Stimulated activated naive CD8-positive, alpha-beta T cell treated with anti-CD3 and anti-CD28 coated beads, Interleukin-15, amount 100 ng/mL, for 72 hours (primary cell): Measurements from ENCODE around the gene DBNL.
A peak's percentile ranks its signal among the peaks of the same experiment; 100 is the strongest.

ENCODE experiments used
- ATAC-seq: fragments of 150-1000 bp; cut with Tn5 transposase; 2 replicates; pipeline ENCODE4 v1.10.0; 2021; ENCODE audit warnings: mild to moderate bottlenecking, moderate library complexity
- DNase-seq, 2 donors: peaks; one replicate each; pipeline ENCODE4 v3.0.0; 2021 to 2022
- H3K27ac Mint-ChIP-seq, 2 donors: one replicate each; pipeline ENCODE4 v1.8.0; 2022; ENCODE audit warnings: mild to moderate bottlenecking in 2 of 2, mixed read lengths in 2 of 2, moderate library complexity in 2 of 2
- H3K27me3 Mint-ChIP-seq: one replicate; pipeline ENCODE4 v1.8.0; 2022; ENCODE audit warnings: mixed read lengths
- H3K4me1 Mint-ChIP-seq: one replicate; pipeline ENCODE4 v1.8.0; 2022; ENCODE audit warnings: mild to moderate bottlenecking, mixed read lengths
- H3K4me3 Mint-ChIP-seq, 2 donors: one replicate each; pipeline ENCODE4 v1.8.0; 2022; ENCODE audit warnings: mild to moderate bottlenecking in 2 of 2, mixed read lengths in 2 of 2, moderate library complexity in 1 of 2
- H3K9me3 Mint-ChIP-seq, 2 donors: one replicate each; pipeline ENCODE4 v1.8.0; 2022; ENCODE audit warnings: mixed read lengths in 2 of 2

Gene DBNL

GRCh38 chr7:44077681-44078091 is 33.2 kb downstream of the DBNL start:
- Mint-ChIP-seq H3K4me3 (peak overlapping the region; percentile 25 to 58), H3K4me1 (peaks cover 89% of the 10 kb centered on the region), H3K9me3 (no peaks in the 10 kb centered on the region), H3K27ac (peak overlapping the region; percentile 65 to 96), H3K27me3 (no peaks in the 10 kb centered on the region)
- DNase-seq (no peak), ATAC-seq (no peak)

DNA sequence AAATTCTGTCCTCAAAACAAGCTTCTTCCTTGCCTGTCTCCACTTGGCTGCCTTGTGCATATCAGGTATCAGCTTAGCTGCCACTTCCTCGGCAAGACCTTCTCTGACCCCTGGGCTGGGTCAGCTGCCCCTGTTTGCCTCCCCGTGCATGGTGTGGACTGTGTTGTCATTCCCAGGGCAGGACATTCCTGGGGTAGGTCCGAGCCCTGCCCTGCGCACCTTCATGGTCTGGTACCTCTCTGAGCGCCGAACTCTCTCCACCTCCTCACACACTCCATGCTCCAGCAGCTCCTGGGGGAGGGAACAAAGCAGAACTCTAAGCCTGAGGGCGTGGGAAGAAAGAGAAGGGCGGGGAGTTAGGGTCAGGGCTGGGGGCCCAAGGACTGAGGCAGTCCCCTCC is 34.0 kb downstream of the DBNL start:
- Mint-ChIP-seq H3K27ac (peak overlapping the region in 1 of 2 donors; percentile 72), H3K27me3 (no peaks in the 10 kb centered on the region), H3K9me3 (no peaks in the 10 kb centered on the region), H3K4me1 (peaks cover 89% of the 10 kb centered on the region), H3K4me3 (no peak overlapping the region)
- no peak for ATAC-seq
- no peak for DNase-seq

DNA sequence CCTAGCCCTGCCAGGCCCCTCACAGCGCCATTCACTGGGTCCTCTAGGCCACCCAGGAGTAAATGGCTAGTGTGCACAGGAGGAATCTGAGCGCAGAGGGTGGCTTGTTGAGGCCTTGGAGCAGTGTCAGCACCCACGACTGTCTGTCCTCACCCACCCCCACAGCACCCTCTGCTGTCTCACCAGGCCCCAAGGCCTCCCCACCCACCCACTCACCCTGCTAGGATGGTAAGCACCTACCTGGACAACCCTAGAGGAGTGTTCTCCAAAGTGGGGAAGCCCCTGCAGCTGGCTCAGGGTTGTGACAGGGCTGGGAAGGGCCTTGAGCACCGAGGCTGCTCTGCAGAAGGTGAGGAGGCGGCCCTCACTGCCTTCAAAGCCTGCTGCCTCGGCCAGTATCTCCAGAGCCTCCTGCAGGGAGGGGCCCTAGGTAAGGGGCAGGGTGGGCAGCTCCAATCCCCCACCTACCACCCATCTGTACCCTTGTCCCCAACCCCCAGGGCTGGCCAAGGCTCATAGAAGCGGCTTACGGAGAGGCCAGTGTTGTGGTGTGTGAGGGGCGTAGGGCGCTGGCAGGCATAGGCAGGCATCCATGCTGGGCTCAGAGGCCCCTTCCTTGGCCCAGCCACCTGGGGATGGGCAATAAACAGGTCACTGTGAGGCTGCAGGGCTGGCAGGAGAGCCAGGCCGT is 35.0 kb downstream of the DBNL start:
- ATAC-seq (no peak), DNase-seq (no peak)
- H3K4me1 Mint-ChIP-seq, result peaks cover 87% of the 10 kb centered on the region
- peak overlapping the region in 1 of 2 donors; percentile 56 for H3K4me3 Mint-ChIP-seq
- H3K27ac Mint-ChIP-seq, result peak overlapping the region in 1 of 2 donors; percentile 83
- no peaks in the 10 kb centered on the region for H3K27me3 Mint-ChIP-seq
- no peaks in the 10 kb centered on the region for H3K9me3 Mint-ChIP-seq

DNA sequence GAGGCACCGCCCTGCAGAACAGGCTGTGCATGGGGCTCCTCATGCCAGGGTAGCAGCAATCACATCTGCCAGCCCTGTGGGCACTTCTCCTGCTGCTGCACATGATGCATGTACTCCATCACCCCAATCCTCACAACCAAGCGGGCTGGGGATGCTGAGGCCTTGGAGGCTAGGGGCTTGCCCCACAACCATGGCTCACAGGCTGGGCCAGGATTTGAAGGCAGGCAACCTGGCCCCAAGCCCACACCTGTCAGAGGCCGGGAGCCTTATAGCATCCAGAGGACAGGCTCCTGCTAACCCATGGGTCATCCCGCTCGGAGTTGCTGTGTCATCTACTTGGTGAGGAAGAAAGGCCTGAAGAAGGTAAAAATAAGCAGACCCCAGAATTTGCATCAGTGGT is 35.6 kb downstream of the DBNL start:
- H3K27me3 Mint-ChIP-seq, result no peaks in the 10 kb centered on the region
- H3K9me3 Mint-ChIP-seq, result no peaks in the 10 kb centered on the region
- ATAC-seq (no peak), DNase-seq (no peak)
- peaks cover 81% of the 10 kb centered on the region for H3K4me1 Mint-ChIP-seq
- peak overlapping the region in 1 of 2 donors; percentile 86 for H3K4me3 Mint-ChIP-seq
- H3K27ac Mint-ChIP-seq, result no peak overlapping the region

- peaks cover 74% of the 10 kb centered on the region for H3K4me1 Mint-ChIP-seq
- H3K9me3 Mint-ChIP-seq, result no peaks in the 10 kb centered on the region
- H3K27me3 Mint-ChIP-seq, result no peaks in the 10 kb centered on the region
- H3K27ac Mint-ChIP-seq, result peak overlapping the region; percentile 92 to 97
- ATAC-seq, result no peak
- no peak for DNase-seq
- peak overlapping the region; percentile 86 to 89 for H3K4me3 Mint-ChIP-seq
Measured at GRCh38 chr7:44080686-44081265, 36.3 kb downstream of the DBNL start.

- H3K27ac Mint-ChIP-seq, result peak overlapping the region; percentile 92 to 97
- H3K4me3 Mint-ChIP-seq, result peak overlapping the region; percentile 86 to 89
- H3K27me3 Mint-ChIP-seq, result no peaks in the 10 kb centered on the region
- no peaks in the 10 kb centered on the region for H3K9me3 Mint-ChIP-seq
- ATAC-seq (no peak), DNase-seq (peak in 1 of 2 donors; percentile 47)
- peaks cover 72% of the 10 kb centered on the region for H3K4me1 Mint-ChIP-seq
Measured at GRCh38 chr7:44081266-44081748, 36.8 kb downstream of the DBNL start.

- H3K27me3 Mint-ChIP-seq, result no peaks in the 10 kb centered on the region
- peaks cover 58% of the 10 kb centered on the region for H3K4me1 Mint-ChIP-seq
- DNase-seq, result peak; percentile 97 to 99
- peak overlapping the region; percentile 86 to 89 for H3K4me3 Mint-ChIP-seq
- H3K27ac Mint-ChIP-seq, result peak overlapping the region; percentile 89
- ATAC-seq, result peak; percentile 94
- H3K9me3 Mint-ChIP-seq, result no peaks in the 10 kb centered on the region
Measured at GRCh38 chr7:44082541-44083207, 38.2 kb downstream of the DBNL start.

DNA sequence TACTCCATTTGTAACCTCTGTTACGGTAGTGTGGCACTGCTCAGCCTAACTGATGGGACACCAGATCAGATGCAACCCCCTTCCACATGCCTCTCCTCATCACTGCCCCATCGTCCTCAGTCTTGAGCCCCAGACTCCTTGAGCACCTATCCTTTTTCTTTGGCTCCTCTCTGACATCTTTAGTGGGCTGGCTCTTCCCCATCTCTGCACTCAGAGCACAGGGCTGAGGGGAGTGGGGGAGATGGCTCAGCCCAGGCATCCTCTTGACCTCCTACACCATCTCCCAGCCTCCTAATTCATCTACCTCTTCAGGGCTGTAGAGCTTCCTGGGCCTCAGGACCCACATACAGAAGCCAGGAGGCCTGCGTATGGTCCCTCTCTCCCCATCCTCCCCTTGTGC is 39.3 kb downstream of the DBNL start:
- ATAC-seq, result no peak
- no peaks in the 10 kb centered on the region for H3K9me3 Mint-ChIP-seq
- no peak for DNase-seq
- H3K27ac Mint-ChIP-seq, result no peak overlapping the region
- peak overlapping the region in 1 of 2 donors; percentile 26 for H3K4me3 Mint-ChIP-seq
- no peaks in the 10 kb centered on the region for H3K27me3 Mint-ChIP-seq
- peaks cover 56% of the 10 kb centered on the region for H3K4me1 Mint-ChIP-seq

DNA sequence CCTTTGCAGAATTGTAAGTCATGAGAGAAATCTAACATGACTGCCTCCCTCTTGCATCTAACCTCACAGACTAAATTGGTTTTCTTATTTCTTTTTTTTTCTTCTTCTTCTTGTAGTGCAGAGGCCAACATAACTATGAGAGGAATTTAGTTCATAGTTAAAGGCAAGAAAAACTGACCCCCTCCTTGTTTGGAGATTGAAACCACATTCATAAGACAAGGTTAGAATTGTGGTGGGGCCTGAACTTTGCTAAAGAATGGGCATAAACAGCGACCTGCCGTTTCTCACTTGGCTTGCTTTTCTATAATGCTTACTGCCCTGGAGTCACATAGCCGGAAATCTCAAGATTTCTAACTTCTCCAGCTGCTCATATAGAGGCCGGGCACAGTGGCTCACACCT is 40.2 kb downstream of the DBNL start:
- Mint-ChIP-seq H3K27ac (no peak overlapping the region), H3K4me3 (no peak overlapping the region)

GRCh38 chr7:44085546-44085945 is 41.0 kb downstream of the DBNL start:
- DNase-seq, result no peak
- no peak for ATAC-seq
- Mint-ChIP-seq H3K4me3 (no peak overlapping the region), H3K4me1 (peaks cover 39% of the 10 kb centered on the region), H3K9me3 (no peaks in the 10 kb centered on the region), H3K27me3 (no peaks in the 10 kb centered on the region), H3K27ac (no peak overlapping the region)

More for the DNA sequence above, 40.2 kb downstream of the DBNL start:
- DNase-seq (no peak), ATAC-seq (no peak)
- Mint-ChIP-seq H3K27me3 (no peaks in the 10 kb centered on the region), H3K4me1 (peaks cover 47% of the 10 kb centered on the region), H3K9me3 (no peaks in the 10 kb centered on the region)

- H3K4me3 Mint-ChIP-seq, result no peak overlapping the region
- no peaks in the 10 kb centered on the region for H3K9me3 Mint-ChIP-seq
- H3K27me3 Mint-ChIP-seq, result no peaks in the 10 kb centered on the region
- no peak for DNase-seq
- no peak for ATAC-seq
- H3K4me1 Mint-ChIP-seq, result peaks cover 28% of the 10 kb centered on the region
- peak overlapping the region in 1 of 2 donors; percentile 15 for H3K27ac Mint-ChIP-seq
Measured at GRCh38 chr7:44086627-44087026, 42.1 kb downstream of the DBNL start.

DNA sequence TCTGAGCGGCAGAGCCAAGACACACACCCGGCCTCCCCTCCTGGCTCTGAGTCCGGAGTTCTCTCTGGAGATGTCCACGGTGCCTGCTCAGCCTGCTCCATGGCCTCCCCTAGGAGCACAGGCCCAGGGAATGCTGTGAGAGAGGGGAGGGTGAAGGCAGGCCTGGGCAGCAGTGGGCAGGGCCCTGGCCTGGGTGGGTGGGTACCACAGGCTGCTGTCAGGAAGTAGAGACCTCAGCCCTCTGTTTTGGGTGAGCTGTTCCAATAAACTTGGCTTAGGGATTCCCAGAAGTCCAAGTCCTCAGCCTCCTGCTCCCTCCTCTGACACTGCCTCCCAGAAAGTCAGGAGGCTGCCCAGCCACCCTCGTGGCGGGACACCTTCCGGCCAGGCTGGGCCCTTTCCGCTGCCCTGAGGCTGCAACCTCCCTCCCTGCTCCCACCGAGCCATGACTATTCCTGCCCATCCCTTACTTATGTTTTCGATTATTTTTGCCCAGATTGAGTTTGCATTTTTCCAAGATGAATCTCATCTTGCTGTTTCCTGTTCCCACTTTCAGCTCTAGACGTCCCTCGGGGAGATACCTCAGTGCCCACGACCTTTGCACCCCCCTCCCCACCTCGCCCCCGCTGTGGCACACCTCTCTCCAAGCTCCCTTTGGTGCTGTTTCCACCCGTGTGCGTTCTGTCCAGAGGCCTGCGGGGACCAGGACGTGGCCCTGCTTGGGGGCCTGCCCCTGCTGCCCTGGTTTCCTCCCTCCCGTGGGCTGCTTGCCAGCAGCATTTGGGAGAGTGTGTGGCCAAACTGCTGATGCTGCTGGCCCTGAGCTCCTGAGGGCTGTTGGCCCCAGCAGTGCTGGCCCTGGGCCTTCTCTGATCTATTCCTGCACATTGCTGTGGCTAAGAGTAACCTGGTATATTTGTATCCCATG is 43.7 kb downstream of the DBNL start:
- ATAC-seq, result no peak
- Mint-ChIP-seq H3K27ac (peak overlapping the region in 1 of 2 donors; percentile 36), H3K9me3 (no peaks in the 10 kb centered on the region), H3K4me3 (no peak overlapping the region), H3K4me1 (peaks cover 20% of the 10 kb centered on the region), H3K27me3 (no peaks in the 10 kb centered on the region)
- DNase-seq, result no peak

DNA sequence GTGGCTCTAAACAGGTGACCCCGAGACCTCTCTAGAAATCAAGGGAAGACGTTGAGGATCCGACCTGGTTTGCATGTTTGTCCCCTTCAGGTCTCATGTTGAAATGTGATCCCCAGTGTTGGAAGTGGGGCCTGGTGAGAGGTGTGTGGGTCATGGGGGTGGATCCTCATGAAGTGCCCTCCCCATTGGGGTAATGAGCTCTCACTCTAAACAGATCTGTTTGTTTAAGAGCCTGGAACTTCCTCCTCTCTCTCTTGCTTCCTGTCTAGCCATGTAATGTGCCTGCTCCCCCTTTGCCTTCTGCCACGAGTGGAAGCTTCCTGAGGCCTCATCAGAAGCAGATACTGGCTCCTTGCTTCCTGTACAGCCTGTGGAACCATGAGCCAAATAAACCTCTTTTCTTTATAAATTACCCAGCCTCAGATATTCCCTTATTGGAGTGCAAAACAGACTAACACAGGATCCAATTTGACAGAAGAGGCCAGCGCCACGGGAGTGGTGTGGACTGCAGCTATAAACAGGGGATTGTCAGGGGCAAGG is 48.7 kb downstream of the DBNL start:
- DNase-seq (no peak), ATAC-seq (no peak)
- no peaks in the 10 kb centered on the region for H3K27me3 Mint-ChIP-seq
- no peak overlapping the region for H3K4me3 Mint-ChIP-seq
- H3K27ac Mint-ChIP-seq, result no peak overlapping the region
- peaks cover 35% of the 10 kb centered on the region for H3K4me1 Mint-ChIP-seq
- no peaks in the 10 kb centered on the region for H3K9me3 Mint-ChIP-seq

GRCh38 chr7:44094365-44094764 is 49.9 kb downstream of the DBNL start:
- Mint-ChIP-seq H3K4me3 (no peak overlapping the region), H3K9me3 (no peaks in the 10 kb centered on the region), H3K4me1 (peaks cover 33% of the 10 kb centered on the region), H3K27me3 (no peaks in the 10 kb centered on the region), H3K27ac (no peak overlapping the region)
- ATAC-seq, result no peak
- no peak for DNase-seq
